HUES6 (cell line): ENCODE data around the gene USP17L30.
"Not testable (repeated sequence)": the region's sequence is repeated elsewhere in the genome, so short reads cannot be mapped to it uniquely, and the experiment has no call there.

ENCODE experiments used
- H3K27ac ChIP-seq: 2 replicates; pipeline ENCODE4 v1.7.0; 2013; ENCODE audit warnings: low read depth, mild to moderate bottlenecking, low read length, inconsistent platforms
- H3K27me3 ChIP-seq: 2 replicates; pipeline ENCODE4 v1.6.1; 2013; ENCODE audit warnings: low read length; ENCODE audit not compliant: control insufficient read depth, insufficient read depth
- H3K36me3 ChIP-seq: 2 replicates; pipeline ENCODE4 v1.6.1; 2013; ENCODE audit warnings: low read length; ENCODE audit not compliant: control insufficient read depth, insufficient read depth
- H3K4me1 ChIP-seq: 2 replicates; pipeline ENCODE4 v1.6.1; 2013; ENCODE audit warnings: low read length; ENCODE audit not compliant: control insufficient read depth, insufficient read depth
- H3K4me3 ChIP-seq: 2 replicates; pipeline ENCODE4 v1.5.1; 2013; ENCODE audit warnings: low read depth, low read length
- H3K9ac ChIP-seq: one replicate; pipeline ENCODE4 v1.6.1; 2013; ENCODE audit warnings: mild to moderate bottlenecking, low read length
- H3K9me3 ChIP-seq: 2 replicates; pipeline ENCODE4 v1.6.1; 2013; ENCODE audit warnings: low read depth, low read length; ENCODE audit not compliant: control insufficient read depth, insufficient read depth

Gene USP17L30, protein sequence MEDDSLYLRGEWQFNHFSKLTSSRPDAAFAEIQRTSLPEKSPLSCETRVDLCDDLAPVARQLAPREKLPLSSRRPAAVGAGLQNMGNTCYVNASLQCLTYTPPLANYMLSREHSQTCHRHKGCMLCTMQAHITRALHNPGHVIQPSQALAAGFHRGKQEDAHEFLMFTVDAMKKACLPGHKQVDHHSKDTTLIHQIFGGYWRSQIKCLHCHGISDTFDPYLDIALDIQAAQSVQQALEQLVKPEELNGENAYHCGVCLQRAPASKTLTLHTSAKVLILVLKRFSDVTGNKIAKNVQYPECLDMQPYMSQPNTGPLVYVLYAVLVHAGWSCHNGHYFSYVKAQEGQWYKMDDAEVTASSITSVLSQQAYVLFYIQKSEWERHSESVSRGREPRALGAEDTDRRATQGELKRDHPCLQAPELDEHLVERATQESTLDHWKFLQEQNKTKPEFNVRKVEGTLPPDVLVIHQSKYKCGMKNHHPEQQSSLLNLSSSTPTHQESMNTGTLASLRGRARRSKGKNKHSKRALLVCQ

GRCh38 chr4:9362829-9363228 is at the start of gene USP17L30:
Gene USP17L30 (plus strand): TSS chr4:9363129. CDS start chr4:9363129, 0 bp downstream.
- not testable (repeated sequence) for H3K9me3 ChIP-seq

GRCh38 chr4:9324191-9324590 is 38.7 kb upstream of the USP17L30 start:
- not testable (repeated sequence) for H3K36me3 ChIP-seq

More at GRCh38 chr4:9362829-9363228, at the start of gene USP17L30:
- not testable (repeated sequence) for H3K9ac ChIP-seq, H3K36me3 ChIP-seq, H3K27ac ChIP-seq, H3K4me1 ChIP-seq, H3K27me3 ChIP-seq, H3K4me3 ChIP-seq

DNA sequence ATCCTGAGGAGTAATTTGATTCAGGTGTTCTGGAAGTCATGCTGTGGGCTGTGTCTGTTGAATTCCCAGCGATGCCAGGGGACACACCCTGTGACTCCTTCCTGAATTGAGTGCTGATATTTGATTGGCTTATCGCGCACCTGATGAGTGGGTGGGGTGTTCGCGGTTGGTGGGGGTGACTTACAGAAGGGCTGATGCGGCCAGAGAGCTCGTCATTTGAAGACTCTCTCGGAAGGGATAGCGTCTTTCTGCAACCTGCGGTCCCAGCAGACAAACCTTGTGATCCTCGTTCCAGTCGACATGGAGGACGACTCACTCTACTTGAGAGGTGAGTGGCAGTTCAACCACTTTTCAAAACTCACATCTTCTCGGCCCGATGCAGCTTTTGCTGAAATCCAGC is 38.1 kb upstream of the USP17L30 start, which contains the start of gene USP17L24:
TSS of gene USP17L24 (plus strand) at position 301 of the 400 bp plus-strand sequence. CDS start at position 301, 0 bp downstream.
- not testable (repeated sequence) for H3K36me3 ChIP-seq, H3K4me1 ChIP-seq, H3K4me3 ChIP-seq, H3K9me3 ChIP-seq, H3K27ac ChIP-seq, H3K9ac ChIP-seq, H3K27me3 ChIP-seq

More at GRCh38 chr4:9324191-9324590, 38.7 kb upstream of the USP17L30 start:
- H3K27me3 ChIP-seq, H3K4me3 ChIP-seq, H3K4me1 ChIP-seq, H3K9me3 ChIP-seq, H3K27ac ChIP-seq, H3K9ac ChIP-seq: not testable (repeated sequence)

- not testable (repeated sequence) for H3K36me3 ChIP-seq, H3K27ac ChIP-seq, H3K9me3 ChIP-seq, H3K27me3 ChIP-seq, H3K4me3 ChIP-seq, H3K9ac ChIP-seq, H3K4me1 ChIP-seq
These were observed 33.3 kb upstream of the USP17L30 start, which contains the start of gene USP17L25 for GRCh38 chr4:9329611-9330010. Gene USP17L25 (plus strand): TSS chr4:9329911. CDS start chr4:9329911, 0 bp downstream.

DNA sequence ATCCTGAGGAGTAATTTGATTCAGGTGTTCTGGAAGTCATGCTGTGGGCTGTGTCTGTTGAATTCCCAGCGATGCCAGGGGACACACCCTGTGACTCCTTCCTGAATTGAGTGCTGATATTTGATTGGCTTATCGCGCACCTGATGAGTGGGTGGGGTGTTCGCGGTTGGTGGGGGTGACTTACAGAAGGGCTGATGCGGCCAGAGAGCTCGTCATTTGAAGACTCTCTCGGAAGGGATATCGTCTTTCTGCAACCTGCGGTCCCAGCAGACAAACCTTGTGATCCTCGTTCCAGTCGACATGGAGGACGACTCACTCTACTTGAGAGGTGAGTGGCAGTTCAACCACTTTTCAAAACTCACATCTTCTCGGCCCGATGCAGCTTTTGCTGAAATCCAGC is 28.6 kb upstream of the USP17L30 start, which contains the start of gene USP17L26:
TSS of gene USP17L26 (plus strand) at position 301 of the 400 bp plus-strand sequence. CDS start at position 301, 0 bp downstream.
- not testable (repeated sequence) for H3K9me3 ChIP-seq, H3K36me3 ChIP-seq, H3K4me1 ChIP-seq, H3K4me3 ChIP-seq, H3K9ac ChIP-seq, H3K27ac ChIP-seq, H3K27me3 ChIP-seq

- not testable (repeated sequence) for H3K9me3 ChIP-seq, H3K4me1 ChIP-seq, H3K36me3 ChIP-seq, H3K4me3 ChIP-seq, H3K27me3 ChIP-seq, H3K27ac ChIP-seq, H3K9ac ChIP-seq
These were observed 23.8 kb upstream of the USP17L30 start, which contains the start of gene USP17L5 for GRCh38 chr4:9339103-9339502. Gene USP17L5 (plus strand): TSS chr4:9339403. CDS start chr4:9339403, 0 bp downstream.

- H3K9ac ChIP-seq, H3K36me3 ChIP-seq, H3K4me1 ChIP-seq, H3K27me3 ChIP-seq, H3K9me3 ChIP-seq, H3K4me3 ChIP-seq, H3K27ac ChIP-seq: not testable (repeated sequence)
These were observed 19.1 kb upstream of the USP17L30 start, which contains the start of gene USP17L27 for GRCh38 chr4:9343848-9344247. Gene USP17L27 (plus strand): TSS chr4:9344148. CDS start chr4:9344148, 0 bp downstream.

DNA sequence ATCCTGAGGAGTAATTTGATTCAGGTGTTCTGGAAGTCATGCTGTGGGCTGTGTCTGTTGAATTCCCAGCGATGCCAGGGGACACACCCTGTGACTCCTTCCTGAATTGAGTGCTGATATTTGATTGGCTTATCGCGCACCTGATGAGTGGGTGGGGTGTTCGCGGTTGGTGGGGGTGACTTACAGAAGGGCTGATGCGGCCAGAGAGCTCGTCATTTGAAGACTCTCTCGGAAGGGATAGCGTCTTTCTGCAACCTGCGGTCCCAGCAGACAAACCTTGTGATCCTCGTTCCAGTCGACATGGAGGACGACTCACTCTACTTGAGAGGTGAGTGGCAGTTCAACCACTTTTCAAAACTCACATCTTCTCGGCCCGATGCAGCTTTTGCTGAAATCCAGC is 14.3 kb upstream of the USP17L30 start, which contains the start of gene USP17L28:
TSS of gene USP17L28 (plus strand) at position 301 of the 400 bp plus-strand sequence. CDS start at position 301, 0 bp downstream.
- H3K9me3 ChIP-seq: not testable (repeated sequence)

DNA sequence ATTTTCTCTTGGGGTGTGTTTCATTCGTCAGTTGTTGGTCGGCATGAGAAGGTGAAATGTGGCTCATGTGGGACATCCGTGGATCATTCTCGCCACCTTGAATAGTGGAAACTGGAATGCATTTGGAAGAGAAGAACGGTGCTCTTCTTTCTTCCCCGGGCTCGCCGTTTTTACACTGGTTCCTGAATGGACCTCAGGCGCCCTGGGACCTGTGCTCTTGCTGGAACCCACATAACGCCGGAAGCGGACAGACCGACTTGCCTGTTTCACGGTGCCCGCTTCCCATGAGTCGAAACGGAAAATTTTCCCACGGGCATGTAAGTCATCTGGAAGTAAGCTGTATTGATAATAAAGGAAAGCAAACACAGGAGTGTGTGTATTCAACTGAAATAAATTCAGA is 12.1 kb upstream of the USP17L30 start:
- H3K4me1 ChIP-seq, H3K4me3 ChIP-seq, H3K27me3 ChIP-seq, H3K36me3 ChIP-seq, H3K9ac ChIP-seq, H3K27ac ChIP-seq, H3K9me3 ChIP-seq: not testable (repeated sequence)

More for the DNA sequence above, 14.3 kb upstream of the USP17L30 start, which contains the start of gene USP17L28:
- not testable (repeated sequence) for H3K4me3 ChIP-seq, H3K9ac ChIP-seq, H3K27me3 ChIP-seq, H3K36me3 ChIP-seq, H3K4me1 ChIP-seq, H3K27ac ChIP-seq

GRCh38 chr4:9353338-9353737 is 9.6 kb upstream of the USP17L30 start, which contains the start of gene USP17L29:
Gene USP17L29 (plus strand): TSS chr4:9353638. CDS start chr4:9353638, 0 bp downstream.
- H3K9me3 ChIP-seq, H3K27me3 ChIP-seq, H3K36me3 ChIP-seq, H3K4me1 ChIP-seq, H3K4me3 ChIP-seq, H3K27ac ChIP-seq, H3K9ac ChIP-seq: not testable (repeated sequence)

GRCh38 chr4:9379881-9380280 is 17.0 kb downstream of the USP17L30 start:
- not testable (repeated sequence) for H3K4me3 ChIP-seq, H3K9me3 ChIP-seq, H3K27me3 ChIP-seq, H3K36me3 ChIP-seq, H3K4me1 ChIP-seq, H3K27ac ChIP-seq, H3K9ac ChIP-seq
